Suppressor macrophage (primary cell): ENCODE results near the gene MCRS1.

ENCODE experiments used
- DNase-seq, 4 experiments: peaks; one replicate each; pipeline ENCODE4 v3.0.0-alpha.2; 2020 to 2022

The MCRS1 gene

DNA sequence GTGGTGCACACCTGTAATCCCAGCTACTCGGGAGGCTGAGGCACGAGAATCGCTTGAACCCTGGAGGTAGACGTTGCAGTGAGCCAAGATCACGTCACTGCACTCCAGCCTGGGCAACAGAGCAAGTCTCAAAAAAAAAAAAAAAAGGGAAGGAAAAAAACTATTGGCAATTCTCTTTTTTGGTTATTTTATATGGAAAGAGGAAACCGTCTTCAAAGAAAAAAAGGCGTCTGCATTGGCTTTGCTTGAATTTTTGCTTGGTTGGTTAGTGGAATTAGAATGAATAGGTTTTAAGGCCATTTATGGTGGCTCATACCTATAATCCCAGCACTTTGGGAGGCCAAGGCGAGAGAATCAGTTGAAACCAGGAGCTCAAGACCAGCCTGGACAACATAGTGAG lies 58.3 kb downstream of the MCRS1 start:
- peak in 3 of 4 experiments; percentile 12 to 45 (median 42) for DNase-seq
